ENCODE results near the gene RCBTB2.

- no peak for TF ChIP-seq ZNF274 (IDR thresholded peaks at IDR 0.05; ENCODE audit: low read depth, low read length)
- no peak for TF ChIP-seq YY1 (IDR thresholded peaks at IDR 0.05; ENCODE audit: insufficient read depth, insufficient read length)
- no peak for TF ChIP-seq SUZ12 (IDR thresholded peaks at IDR 0.05; ENCODE audit: extremely low read depth, insufficient read depth, insufficient read length)
Measured at GRCh38 chr13:48483575-48483974, 49.3 kb downstream of the RCBTB2 start.
